Left lung (tissue), 10 donors: Measurements from ENCODE around the gene LPIN3. TPM values are rescaled to one million over a fixed set of nuclear protein-coding genes. Genes with fewer than 3 reads are reported as not detected.

ENCODE experiments used
- ATAC-seq: fragments of 200-7000 bp; cut with Tn5 transposase; one replicate; pipeline ENCODE4 v1.9.1; 2020; ENCODE audit warnings: moderate library complexity
- DNase-seq, 4 donors: peaks; one replicate each; pipeline ENCODE4 v3.0.0-alpha.2; 2013 to 2020
- H3K27ac ChIP-seq, 2 donors: fragments of 200-600 bp; sonication (generic) in 1 of 2; one replicate each; pipeline versions ENCODE4 v1.5.0 to v1.8.0; 2020 to 2021
- H3K27me3 ChIP-seq, 2 donors: fragments of 200-600 bp; sonication (generic) in 1 of 2; one replicate each; pipeline versions ENCODE4 v1.5.0 to v1.8.0; 2020 to 2021
- H3K36me3 ChIP-seq, 2 donors: fragments of 200-600 bp; sonication (generic) in 1 of 2; one replicate each; pipeline versions ENCODE4 v1.5.0 to v1.8.0; 2020 to 2021
- H3K4me1 ChIP-seq, 2 donors: fragments of 200-600 bp; one replicate each; pipeline ENCODE4 v1.8.0; 2021
- H3K4me3 ChIP-seq, 2 donors: fragments of 200-600 bp; sonication (generic) in 1 of 2; one replicate each; pipeline versions ENCODE4 v1.5.0 to v1.8.0; 2020 to 2021; ENCODE audit warnings: mild to moderate bottlenecking in 1 of 2
- H3K9me3 ChIP-seq, 2 donors: fragments of 200-600 bp; sonication (generic) in 1 of 2; one replicate each; pipeline versions ENCODE4 v1.5.0 to v1.8.0; 2020 to 2021
- CTCF ChIP-seq, 2 donors: fragments of 200-600 bp; sonication (generic) in 1 of 2; IDR thresholded peaks; one replicate each; pipeline versions ENCODE4 v1.5.0 to v1.8.0; 2021; ENCODE audit warnings: antibody characterized with exemption in 2 of 2
- intact Hi-C, 2 donors: fragments of 100-400 bp; cut with DNase I; formaldehyde crosslinking; loops; one replicate each; pipeline versions ENCODE4 v1.11.2 to v1.14.2; 2022
- polyA plus RNA-seq, 6 donors: library from polyadenylated mRNA; unstranded; fragments of 120-200 nt; gene quantifications; one replicate each; pipeline ENCODE4 v1.2.1, GENCODE V29; 2013; ENCODE audit not compliant: insufficient read length in 6 of 6
- total RNA-seq, 2 donors: library from RNA; stranded (reverse); fragmentation: NEBNext Ultra II Directional; extraction: Animal tissue kit (Norgen Biotek cat#: 25700); gene quantifications; one replicate each; pipeline ENCODE4 v1.2.1, GENCODE V29; 2021
- donor health status: DM: no; HTN: yes; CAD: no.
- donor health status: DM: no; HTN: no; CAD: no.

Gene LPIN3
- total and polyA plus RNA-seq, 8 donors: 9.6 to 20.4 (median 14.2) TPM

GRCh38 chr20:41331731-41332130 lies 8.9 kb upstream of the LPIN3 start:
- H3K4me3 ChIP-seq: no peak overlapping the region
- no peak for DNase-seq
- no peaks in the 10 kb centered on the region for H3K9me3 ChIP-seq
- H3K36me3 ChIP-seq: no peaks in the 10 kb centered on the region
- TF ChIP-seq CTCF (IDR thresholded peaks at IDR 0.05): no peak
- H3K4me1 ChIP-seq: peaks cover 13 to 20% of the 10 kb centered on the region in 2 donors
- H3K27ac ChIP-seq: no peak overlapping the region
- intact Hi-C loops: loop anchor here in 1 of 2 donors (10.0 kb wide), 1 partner anchor 77 kb away; no protein-coding TSS in a partner anchor
- H3K27me3 ChIP-seq: no peaks in the 10 kb centered on the region
- ATAC-seq: peak; percentile 19

GRCh38 chr20:41334036-41334435 lies 6.6 kb upstream of the LPIN3 start:
- Histone ChIP-seq H3K27ac (no peak overlapping the region), H3K4me3 (no peak overlapping the region), H3K27me3 (peaks cover 0 to 1% of the 10 kb centered on the region in 2 donors), H3K4me1 (peaks cover 12 to 14% of the 10 kb centered on the region in 2 donors), H3K9me3 (no peaks in the 10 kb centered on the region), H3K36me3 (no peaks in the 10 kb centered on the region)
- no peak for DNase-seq
- TF ChIP-seq CTCF (IDR thresholded peaks at IDR 0.05): no peak
- intact Hi-C loops: loop anchor here in 1 of 2 donors (10.0 kb wide), 1 partner anchor 79 kb away; no protein-coding TSS in a partner anchor
- no peak for ATAC-seq

- ATAC-seq: no peak
- no peak for TF ChIP-seq CTCF (IDR thresholded peaks at IDR 0.05)
- Histone ChIP-seq H3K27me3 (peaks cover 0 to 8% of the 10 kb centered on the region in 2 donors), H3K4me3 (no peak overlapping the region), H3K36me3 (no peaks in the 10 kb centered on the region), H3K9me3 (no peaks in the 10 kb centered on the region), H3K4me1 (peaks cover 5 to 11% of the 10 kb centered on the region in 2 donors), H3K27ac (peak overlapping the region in 1 of 2 donors; percentile 26)
- DNase-seq: no peak
- intact Hi-C loops: loop anchor here in 1 of 2 donors (10.0 kb wide), 1 partner anchor 80 kb away; no protein-coding TSS in a partner anchor
These were observed 5.9 kb upstream of the LPIN3 start for GRCh38 chr20:41334443-41335421.

- Histone ChIP-seq H3K36me3 (no peaks in the 10 kb centered on the region), H3K27ac (no peak overlapping the region), H3K4me3 (no peak overlapping the region), H3K27me3 (peaks cover 0 to 11% of the 10 kb centered on the region in 2 donors), H3K4me1 (peaks cover 0 to 10% of the 10 kb centered on the region in 2 donors), H3K9me3 (no peaks in the 10 kb centered on the region)
- ATAC-seq (no peak), DNase-seq (no peak)
- no peak for TF ChIP-seq CTCF (IDR thresholded peaks at IDR 0.05)
- intact Hi-C loops: loop anchor here in 1 of 2 donors (10.0 kb wide), 1 partner anchor 81 kb away; no protein-coding TSS in a partner anchor
These were observed 5.0 kb upstream of the LPIN3 start for GRCh38 chr20:41335591-41335990.
